Hematopoietic multipotent progenitor cell treated with erythropoietin and hydrocortisone succinate and interleukin-3 and kit ligand, for 4 days (in vitro differentiated cells): ENCODE data around the gene C1QA.
"Not testable (repeated sequence)": the region's sequence is repeated elsewhere in the genome, so short reads cannot be mapped to it uniquely, and the experiment has no call there.

Experiments
- DNase-seq: peaks from one replicate; pipeline ENCODE4 v3.0.0-alpha.2; 2015

The C1QA gene

GRCh38 chr1:22641906-22642636 is 5.6 kb downstream of the C1QA start:
- peak; percentile 75 for DNase-seq

- no peak for DNase-seq
Observed at GRCh38 chr1:22643381-22643780, 7.0 kb downstream of the C1QA start, which contains the start of gene C1QC. Gene C1QC, plus strand, starts transcription at chr1:22643633. Its CDS starts 391 bp downstream, at chr1:22644024.

- no peak for DNase-seq
Observed at GRCh38 chr1:22643928-22644327, 7.5 kb downstream of the C1QA start.

GRCh38 chr1:22645931-22646330 is 9.5 kb downstream of the C1QA start:
- no peak for DNase-seq

GRCh38 chr1:22646384-22646783 is 10.0 kb downstream of the C1QA start:
- DNase-seq = no peak

- DNase-seq = no peak
Observed at GRCh38 chr1:22650089-22650693, 13.8 kb downstream of the C1QA start.

- DNase-seq = no peak
Observed at GRCh38 chr1:22651941-22652856, 15.8 kb downstream of the C1QA start.

GRCh38 chr1:22652881-22653316 is 16.5 kb downstream of the C1QA start, which contains the start of gene C1QB:
Gene C1QB, plus strand, starts transcription at chr1:22653236. Its CDS starts 6,227 bp downstream, at chr1:22659463.
- no peak for DNase-seq

GRCh38 chr1:22654692-22655091 is 18.3 kb downstream of the C1QA start:
- DNase-seq = peak; percentile 18

- DNase-seq = no peak
Observed at GRCh38 chr1:22658385-22659163, 22.1 kb downstream of the C1QA start.

GRCh38 chr1:22660716-22661241 is 24.4 kb downstream of the C1QA start:
- no peak for DNase-seq

- DNase-seq = no peak
Observed at GRCh38 chr1:22661880-22662279, 25.5 kb downstream of the C1QA start.

- DNase-seq = peak; percentile 59
Observed at GRCh38 chr1:22662318-22662717, 25.9 kb downstream of the C1QA start.

- DNase-seq = no peak
Observed at GRCh38 chr1:22662986-22663408, 26.6 kb downstream of the C1QA start.

- DNase-seq = peak; percentile 26
Observed at GRCh38 chr1:22665752-22666151, 29.3 kb downstream of the C1QA start.

- DNase-seq = no peak
Observed at GRCh38 chr1:22666412-22666811, 30.0 kb downstream of the C1QA start.

GRCh38 chr1:22668840-22669239 is 32.4 kb downstream of the C1QA start:
- DNase-seq = not testable (repeated sequence)

- no peak for DNase-seq
Observed at GRCh38 chr1:22670352-22670975, 34.0 kb downstream of the C1QA start.

GRCh38 chr1:22671999-22672398 is 35.6 kb downstream of the C1QA start:
- no peak for DNase-seq

- DNase-seq = peak; percentile 56
Observed at GRCh38 chr1:22673486-22674409, 37.3 kb downstream of the C1QA start.

- DNase-seq = no peak
Observed at GRCh38 chr1:22674410-22674749, 38.0 kb downstream of the C1QA start.
